HCEC 1CT (cell line): Measurements from ENCODE around the gene STMN3.

Experiments used
- DNase-seq: peaks from one replicate; pipeline ENCODE4 v3.0.0-alpha.2; 2017

Gene STMN3

DNA sequence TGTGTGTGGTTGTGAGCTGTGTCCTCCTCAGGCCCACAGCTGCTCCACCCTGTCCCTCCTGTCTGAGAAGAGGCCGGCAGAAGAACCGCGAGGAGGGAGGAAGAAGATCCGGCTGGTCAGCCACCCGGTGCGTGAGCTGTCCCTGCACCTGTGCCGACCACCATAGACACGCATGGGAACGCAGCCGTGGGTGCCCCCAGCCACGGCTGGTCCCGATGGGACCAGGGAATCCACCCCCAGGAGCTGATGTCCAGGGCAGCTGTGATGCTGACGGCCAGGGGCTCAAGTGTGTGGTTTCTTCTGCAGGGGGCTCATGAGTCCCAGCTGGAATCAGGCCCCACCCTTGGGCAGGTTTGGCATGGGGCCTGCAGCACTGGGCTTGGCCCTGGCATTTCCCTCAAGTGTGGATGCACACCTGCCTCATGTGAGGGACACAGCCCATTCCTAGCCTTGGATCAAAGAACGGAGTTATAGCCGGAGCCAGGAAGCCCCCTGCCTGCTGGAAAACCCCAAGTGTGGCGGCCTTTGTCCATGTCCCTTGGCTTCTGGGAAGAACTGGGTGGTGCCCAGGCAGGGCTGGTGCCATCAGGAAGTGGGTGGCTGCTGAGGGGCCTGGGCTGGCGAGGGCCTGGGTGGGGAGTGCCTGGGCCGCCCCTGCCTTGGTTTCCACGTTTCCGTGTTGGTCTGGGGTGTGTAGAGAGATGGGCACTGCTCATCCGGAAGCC lies 38.6 kb upstream of the STMN3 start:
- no peak for DNase-seq

DNA sequence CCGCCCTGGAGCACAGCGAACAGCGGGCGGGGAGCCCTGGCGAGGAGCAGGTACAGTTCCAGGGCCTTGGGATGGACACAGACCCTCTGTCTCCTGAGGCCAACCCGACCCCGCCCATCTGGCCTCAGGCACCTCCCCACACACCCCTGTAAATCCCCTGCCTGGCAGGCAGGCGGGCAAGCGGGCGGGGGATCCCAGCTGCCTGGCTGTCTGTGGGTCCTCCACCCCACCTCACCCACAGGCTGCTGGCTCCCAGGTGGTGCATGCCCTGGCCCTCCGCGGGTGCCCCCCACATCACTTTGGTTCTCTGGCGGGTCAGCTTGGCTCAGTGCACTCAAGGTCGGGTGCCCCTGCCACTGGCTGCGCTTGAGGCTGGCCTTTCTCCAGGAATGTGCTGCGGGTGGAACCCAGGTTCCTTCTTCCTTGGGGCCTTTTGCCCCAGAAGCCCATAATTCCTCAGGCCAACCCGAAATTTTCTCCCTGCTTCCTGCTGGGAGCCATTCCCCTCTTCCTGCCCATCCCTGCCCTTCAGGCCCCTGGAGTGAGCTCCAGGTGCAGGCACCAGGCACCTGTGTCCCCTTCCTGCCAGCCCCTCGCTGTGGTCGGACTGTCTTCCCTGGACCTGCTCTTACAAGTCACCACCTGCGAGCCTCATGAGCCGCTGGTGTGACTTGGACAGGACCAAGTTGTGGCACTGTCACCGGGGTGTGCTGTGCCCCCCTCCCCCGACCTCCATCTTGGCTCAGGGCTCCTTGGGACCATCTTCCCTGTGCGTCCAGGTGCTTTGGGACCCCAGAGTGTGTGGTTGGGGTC lies 37.9 kb upstream of the STMN3 start:
- no peak for DNase-seq

DNA sequence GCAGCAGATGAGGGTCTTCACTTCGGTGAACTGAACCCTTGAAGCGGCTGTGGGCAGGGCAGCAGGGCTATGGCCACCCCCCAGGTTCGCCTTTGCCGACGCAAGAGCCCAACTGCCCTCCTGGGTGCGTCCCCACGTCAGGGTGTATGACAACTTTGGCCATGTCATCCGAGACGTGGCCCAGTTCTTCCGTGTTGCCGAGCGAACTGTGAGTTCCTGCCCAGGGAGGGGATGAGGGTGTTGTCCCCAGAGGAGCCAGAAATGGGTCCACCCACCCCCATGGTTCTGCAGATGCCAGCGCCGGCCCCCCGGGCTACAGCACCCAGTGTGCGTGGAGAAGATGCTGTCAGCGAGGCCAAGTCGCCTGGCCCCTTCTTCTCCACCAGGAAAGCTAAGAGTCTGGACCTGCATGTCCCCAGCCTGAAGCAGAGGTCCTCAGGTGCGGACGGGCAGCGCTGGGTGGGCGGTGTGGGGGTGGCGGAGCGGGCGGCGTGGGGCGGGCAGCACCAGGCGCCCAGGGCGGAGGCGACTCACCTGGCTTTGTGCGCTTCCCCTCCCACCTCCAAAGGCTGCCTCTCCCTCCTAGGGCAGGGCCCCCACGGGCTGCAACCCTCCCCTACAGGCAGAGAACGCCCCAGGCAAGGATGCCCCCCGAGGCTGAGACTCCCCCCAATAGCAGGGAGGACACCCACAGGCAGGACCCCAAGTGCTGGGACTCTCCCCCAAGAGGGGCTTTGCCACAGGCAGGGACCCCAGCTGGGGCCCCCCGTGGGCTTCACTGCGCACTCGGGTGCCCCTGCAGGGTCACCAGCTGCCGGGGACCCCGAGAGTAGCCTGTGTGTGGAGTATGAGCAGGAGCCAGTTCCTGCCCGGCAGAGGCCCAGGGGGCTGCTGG lies 37.0 kb upstream of the STMN3 start:
- no peak for DNase-seq

DNA sequence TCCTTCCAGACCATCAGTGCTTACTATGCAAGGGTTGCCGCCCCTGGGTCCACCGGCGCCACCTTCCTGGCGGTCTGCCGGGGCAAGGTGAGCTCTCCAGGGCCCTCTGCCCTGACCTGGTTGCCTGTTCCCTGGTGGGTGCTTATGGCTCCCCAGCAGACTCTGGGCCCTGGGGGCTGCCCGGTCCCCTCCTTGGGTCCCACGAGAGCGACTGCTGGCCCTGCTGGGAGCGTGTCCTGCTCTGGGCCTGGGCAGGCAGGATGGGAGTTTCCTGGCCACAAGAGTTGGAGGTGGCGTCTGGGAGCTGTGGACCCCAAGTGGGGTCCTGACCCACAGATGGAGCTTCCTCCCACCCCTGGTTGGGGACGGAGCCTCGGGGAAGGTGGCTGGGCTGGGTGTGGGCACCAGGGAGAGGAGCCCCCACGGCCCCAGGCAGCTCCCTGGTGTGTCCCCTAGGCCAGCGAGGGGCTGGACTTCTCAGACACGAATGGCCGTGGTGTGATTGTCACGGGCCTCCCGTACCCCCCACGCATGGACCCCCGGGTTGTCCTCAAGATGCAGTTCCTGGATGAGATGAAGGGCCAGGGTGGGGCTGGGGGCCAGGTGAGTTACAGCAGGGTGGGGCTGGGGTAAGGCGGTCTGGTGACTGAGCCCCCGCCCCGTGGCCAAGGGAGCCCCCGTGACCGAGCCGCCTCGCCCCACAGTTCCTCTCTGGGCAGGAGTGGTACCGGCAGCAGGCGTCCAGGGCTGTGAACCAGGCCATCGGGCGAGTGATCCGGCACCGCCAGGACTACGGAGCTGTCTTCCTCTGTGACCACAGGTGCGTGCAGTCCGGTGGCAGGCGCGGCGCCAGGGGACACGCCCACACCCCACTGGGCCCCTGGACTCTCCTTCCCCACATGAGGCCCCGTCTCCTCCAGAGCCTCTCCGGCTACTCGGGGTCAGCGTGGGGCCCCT lies 36.1 kb upstream of the STMN3 start:
- no peak for DNase-seq

DNA sequence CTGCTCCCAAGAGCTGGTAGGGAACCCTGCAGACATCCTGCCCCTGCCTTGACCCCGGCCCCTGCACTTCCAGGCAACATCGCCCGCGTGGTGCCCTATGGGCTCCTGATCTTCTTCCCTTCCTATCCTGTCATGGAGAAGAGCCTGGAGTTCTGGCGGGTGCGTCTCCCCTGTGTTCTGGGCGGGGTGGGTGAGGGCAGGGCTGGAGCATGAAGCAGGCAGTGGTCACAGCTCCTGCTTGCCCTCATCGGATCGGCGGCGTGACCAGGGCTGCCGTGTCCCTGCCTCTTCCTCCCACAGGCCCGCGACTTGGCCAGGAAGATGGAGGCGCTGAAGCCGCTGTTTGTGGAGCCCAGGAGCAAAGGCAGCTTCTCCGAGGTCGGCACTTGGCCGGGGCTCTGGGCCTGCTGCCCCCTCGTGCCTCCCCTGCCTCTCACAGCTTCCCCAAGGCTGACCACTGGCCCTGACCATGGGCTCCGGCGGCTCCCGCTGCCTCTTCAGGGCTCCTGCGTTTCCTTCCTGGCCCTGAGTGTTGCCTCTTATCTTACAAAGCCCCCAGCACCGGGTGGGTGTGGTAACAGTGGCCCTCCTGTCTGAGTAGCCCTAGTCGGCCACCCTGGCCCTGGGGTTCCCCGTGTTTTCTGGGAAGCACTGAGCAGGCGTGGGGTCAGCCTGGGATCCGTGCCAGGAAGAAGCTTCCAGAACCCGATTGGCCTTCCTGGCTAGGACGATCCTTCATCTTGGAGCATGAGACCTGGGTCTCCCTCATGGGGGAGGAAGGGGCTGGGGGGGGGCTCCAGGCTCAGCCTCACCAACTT lies 35.2 kb upstream of the STMN3 start:
- no peak for DNase-seq

DNA sequence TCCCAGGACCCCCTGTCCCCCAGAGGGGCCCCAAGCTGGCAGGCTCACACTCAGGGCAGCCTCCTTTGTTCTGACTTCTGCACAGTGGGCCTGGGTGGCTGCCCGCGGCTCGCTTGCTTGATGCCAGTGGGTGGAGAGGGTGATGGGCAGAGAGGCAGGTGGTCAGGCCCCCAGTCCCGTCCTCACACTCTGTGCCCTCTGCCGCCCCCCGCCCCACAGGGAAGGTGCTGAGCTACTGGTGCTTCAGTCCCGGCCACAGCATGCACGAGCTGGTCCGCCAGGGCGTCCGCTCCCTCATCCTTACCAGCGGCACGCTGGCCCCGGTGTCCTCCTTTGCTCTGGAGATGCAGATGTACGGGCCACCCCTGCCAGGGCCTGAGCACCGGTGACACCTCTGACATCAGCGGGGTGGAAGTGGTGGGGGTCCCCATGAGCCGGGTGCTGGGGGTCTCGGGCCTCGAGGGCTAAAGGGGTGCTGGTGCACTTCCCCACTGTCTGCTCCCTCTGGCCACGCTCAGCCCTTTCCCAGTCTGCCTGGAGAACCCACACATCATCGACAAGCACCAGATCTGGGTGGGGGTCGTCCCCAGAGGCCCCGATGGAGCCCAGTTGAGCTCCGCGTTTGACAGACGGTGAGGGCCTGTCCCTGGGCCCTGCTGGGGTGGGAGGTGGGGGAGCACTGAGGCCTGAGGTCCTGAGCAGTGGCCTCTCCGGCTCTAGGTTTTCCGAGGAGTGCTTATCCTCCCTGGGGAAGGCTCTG lies 34.4 kb upstream of the STMN3 start:
- DNase-seq, result no peak

DNA sequence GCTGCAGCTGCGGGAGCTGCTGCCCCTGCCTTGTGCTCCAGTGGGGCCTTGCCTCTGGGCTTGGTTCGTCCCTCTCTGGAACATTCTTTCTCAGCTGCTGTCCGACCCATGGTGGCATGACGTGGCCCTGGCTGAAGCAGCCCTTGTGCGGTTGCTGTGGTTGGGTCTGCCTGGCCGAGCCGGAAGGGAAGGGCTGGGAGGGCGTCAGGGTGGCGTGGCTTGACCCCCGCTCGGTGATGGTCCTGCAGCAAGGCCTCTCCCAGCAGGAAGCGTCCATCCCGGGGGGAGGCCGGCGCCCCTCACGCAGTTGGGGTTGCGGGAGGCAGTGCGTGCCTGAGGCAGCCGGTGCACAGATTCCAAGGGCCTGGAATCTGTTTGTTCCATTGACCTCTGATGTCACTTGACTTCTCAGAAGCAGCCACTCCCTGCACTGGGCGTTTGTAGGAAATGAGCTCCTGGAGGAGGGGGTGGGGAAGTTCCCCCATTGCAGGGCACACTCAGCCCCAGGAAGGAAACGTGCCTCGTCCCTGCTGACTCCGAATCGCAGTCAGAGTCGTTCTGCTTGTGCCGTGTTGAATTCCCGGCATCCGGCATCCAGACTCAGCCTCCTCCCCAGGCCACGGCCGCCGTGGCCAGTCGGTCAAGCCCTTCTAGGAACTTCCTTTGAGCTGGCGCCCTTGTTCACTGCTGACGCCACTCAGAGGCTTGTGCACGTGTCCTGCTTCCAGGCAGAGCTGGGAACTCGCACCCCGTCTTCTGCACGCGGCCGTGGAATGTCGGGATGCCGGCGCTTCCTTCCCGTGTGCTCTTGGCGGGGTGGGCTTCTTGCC lies 33.5 kb upstream of the STMN3 start:
- peak; percentile 83 for DNase-seq

DNA sequence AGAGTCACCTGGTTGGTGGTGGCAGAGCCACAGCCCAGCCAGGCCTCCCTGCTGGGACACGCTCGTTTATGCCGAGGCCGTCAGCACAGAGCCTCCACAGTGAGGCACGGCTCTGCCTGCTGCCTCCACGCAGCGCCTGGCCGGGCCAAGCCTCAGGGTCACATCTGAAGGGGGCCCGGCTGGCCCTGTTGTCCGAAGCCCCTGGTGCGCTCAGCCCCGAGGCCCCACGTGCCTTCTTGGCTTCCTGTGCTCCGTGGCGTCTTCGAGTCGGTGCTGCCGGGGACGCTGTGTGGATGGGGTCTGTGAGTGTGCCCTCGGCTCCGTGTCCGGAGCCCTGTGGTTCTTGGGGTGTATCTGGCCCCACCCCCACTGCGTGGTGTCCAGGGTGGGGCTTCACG lies 32.9 kb upstream of the STMN3 start:
- no peak for DNase-seq

DNA sequence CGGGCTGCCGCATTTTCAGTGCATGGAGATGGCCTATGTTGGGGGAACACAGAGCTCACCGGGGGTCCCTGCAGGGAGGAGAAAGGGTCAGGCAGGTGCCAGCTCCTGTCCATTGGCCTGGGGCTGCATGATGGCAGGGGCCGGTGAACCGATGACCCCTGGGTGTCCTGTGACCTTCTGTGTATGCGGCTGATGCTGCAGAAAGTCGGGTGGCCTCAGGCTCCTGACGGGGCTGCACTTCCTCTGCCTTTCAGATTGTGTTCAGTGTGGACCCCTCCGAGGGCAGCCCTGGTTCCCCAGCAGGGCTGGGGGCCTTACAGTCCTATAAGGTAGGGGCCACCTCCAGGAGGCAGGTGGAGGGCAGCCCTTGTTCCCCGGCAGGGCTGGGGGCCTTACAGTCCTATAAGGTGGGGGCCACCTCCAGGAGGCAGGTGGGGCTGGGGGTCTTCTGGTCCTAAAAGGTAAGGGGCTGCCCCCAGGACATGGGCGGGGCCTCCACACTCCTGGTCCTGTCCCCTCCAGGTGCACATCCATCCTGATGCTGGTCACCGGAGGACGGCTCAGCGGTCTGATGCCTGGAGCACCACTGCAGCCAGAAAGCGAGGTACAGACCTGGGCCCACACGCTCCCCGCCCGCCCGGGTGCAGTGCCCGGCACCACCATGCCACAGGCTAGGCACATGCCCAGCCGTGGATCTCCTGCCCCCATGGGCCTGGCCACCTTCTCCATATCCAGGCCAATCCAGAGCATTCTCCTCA lies 32.2 kb upstream of the STMN3 start:
- no peak for DNase-seq

DNA sequence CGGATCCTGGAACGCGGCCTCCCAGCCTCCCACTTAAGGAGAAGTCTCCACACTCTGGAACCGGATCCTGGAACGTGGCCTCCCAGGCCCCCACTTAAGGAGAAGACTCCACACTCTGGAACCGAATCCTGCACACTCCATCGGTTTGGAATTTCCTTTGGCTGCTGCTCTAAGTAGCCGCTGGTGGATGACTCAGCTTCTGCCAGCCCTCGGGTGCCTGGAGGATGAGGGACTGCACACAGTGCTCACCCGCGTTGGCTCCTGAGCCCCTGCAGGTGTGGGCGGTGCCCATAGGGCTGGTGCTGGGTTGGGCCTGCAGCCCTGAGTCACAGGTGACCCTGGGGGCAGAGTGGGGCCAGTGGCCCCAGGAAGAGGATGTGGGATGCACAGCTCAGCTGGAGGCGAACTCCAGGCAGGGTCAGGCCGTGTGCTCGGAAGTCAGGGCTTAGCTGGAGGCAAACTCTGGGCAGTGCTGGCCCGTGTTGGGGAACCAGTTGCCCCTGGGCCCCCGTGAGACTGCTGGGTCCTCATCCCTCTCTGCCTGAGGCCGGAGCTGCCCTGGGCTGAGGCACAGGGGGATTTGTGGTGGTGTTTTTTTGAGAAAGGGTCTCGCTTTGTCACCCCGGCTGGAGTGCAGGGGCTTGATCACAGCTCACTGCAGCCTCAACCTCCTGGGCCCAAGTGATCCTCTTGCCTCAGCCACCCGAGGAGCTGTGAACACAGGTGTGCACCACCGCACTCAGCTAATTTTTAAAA lies 29.3 kb upstream of the STMN3 start:
- peak; percentile 98 for DNase-seq

DNA sequence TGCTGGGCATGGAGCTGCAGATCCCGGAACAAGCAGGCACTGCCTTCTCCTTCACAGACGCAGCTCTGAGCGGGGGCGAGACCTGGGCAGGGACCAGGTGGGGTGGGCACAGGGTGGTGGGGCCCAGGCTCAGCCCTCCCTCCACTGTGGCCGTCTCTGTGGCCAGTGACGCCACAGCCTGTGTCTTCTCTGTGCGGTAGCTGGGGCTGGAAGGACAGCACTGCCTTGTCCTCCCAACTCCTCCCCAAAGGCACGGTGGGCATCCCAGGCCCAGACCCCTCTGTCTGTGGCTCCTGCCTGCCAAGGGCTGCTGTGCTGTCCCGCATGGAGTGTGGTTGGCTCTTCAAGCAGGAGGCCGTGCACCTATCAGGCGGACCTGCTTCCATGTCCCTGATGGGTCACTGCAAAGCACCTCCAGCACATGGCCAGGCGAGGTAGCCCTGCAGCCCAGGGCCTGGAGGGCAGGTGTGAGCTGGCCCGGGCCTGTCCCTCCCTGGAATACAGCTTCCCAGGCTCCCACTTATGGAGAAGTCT lies 28.5 kb upstream of the STMN3 start:
- no peak for DNase-seq

DNA sequence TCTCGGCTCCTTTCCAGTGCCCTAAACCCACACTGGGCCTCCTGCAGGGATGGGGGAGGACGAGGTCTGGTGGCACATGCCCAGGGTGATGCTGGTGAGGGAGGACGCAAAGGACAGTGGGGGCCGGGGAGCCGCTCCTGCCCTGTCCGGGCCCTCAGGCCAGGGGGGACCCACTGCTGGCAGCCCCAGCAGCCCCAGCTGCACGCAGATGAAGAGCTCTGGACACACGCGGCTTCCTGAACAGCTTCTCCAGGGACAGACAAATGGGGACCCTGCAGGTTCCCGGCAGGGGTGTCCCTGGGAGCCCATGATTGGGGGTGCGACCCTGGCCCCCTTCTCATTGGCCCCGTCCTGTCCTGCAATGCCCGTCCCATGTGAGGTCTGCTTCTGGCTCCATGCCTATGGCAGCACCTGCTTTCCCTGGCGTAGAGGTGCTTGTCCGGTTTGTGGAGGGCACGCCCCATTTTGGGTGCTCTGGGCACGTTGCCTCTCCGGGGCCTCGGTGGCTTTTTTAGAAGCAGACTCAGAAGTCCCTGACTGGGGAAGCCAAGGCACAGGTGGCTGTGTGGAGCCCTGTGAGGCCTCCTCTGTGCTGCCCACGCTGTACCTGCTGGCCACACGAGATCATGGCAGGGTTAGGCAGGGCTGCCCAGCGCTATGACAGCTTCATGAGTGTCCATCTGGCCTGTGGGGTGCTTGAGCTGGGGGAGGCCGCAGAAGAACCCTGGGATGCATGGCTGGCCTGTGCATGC lies 27.8 kb upstream of the STMN3 start:
- no peak for DNase-seq

DNA sequence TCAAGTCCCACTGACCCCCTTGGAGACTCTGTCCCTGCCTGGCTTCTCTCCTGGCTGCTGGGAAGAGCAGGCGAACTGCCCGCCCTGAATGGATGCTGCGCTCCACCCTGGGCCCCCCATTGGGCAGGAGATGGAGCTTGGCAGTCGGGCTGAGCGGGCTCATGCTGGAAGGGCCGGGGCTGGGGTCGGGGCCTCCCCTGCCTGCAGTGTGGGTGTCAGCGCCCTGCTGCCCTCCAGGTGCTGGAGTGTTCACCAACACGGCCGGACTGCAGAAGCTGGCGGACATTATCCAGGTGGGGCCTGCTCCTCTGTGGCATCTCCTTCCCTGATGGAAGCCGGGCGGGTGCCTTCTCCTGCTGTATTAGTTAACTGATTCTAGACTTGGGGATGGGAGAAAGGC lies 27.2 kb upstream of the STMN3 start:
- no peak for DNase-seq

DNA sequence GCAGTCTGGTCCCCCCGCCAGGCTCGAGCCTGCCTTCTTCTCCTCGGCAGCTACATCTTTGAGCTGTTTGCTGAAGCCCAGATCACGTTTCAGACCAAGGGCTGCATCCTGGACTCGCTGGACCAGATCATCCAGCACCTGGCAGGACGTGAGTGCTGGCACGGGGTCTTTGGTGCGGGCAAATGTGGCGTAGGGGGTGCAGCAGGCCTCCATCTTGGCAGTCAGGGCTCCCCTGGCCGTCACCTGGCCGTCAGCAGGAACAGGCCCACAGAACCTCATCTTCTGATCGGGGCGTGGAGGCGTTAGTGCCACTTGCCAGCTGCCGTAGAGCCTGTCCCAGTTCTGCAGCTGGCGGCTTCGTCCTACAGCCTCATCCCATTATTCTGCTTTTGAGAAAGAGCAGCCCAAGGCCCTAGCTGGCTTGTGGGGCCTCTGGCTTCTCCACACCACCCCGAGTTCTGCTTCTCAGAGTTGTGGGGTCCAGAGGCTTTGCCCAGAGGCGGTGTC lies 26.6 kb upstream of the STMN3 start:
- no peak for DNase-seq

DNA sequence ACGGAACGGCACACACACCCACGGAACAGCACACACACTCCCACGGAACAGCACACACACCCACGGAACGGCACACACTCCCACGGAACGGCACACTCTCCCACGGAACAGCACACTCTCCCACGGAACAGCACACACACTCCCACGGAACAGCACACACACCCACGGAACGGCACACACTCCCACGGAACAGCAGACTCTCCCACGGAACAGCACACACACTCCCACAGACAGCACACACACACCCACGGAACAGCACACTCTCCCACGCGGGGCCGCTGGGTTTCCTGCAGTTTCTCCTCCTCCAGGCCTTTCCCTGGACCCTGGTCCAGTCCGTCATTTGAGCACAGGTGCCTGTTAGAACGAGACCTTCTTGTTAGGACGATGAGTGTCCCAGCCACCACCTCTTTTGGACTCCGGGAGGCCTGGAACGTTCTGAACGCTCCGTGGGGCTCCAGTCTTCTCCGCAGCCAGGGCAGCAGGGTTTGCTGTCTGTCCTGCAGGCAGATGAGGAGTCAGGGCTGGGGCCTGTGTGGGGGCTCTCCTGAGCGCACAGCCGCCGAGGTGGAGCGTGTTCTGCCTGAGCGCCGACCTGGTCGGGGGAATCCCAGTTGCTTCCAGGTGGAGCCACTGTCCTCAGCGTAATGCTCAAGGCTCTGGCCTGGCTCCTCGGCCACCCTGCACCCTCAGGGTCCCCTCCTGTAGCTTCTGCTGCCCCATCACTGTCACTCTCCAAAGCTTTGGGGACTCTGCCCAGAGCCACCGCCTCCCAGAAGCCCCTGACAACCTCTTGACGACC lies 25.6 kb upstream of the STMN3 start:
- no peak for DNase-seq

DNA sequence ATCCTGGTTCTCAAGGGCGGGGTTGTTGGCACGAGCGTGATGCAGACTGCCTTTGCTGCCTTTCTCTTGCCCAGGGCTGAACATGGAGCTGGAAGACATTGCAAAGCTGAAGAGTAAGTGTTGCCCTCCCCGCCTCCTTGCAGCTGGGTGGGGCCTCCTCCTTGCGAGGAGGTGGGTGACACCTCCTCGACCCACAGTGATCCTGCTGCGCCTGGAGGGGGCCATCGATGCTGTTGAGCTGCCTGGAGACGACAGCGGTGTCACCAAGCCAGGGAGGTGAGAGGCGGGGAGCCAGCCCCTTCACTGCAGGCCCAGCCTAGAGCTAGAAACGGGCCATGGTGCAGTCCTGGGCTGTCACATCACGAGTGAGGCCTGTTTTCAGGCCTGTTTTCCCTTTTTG lies 24.8 kb upstream of the STMN3 start:
- DNase-seq, result no peak
